NCI-H2196 (cell line): ENCODE results near the gene EGFLAM.

Experiments
- DNase-seq: peaks from one replicate; lab custom pipeline; 2025; ENCODE audit not compliant: unreplicated experiment; lab: John Stamatoyannopoulos, UW

Gene EGFLAM

GRCh38 chr5:38265546-38266179, 7.3 kb downstream of the EGFLAM start:
- peak; percentile 84 for DNase-seq

DNA sequence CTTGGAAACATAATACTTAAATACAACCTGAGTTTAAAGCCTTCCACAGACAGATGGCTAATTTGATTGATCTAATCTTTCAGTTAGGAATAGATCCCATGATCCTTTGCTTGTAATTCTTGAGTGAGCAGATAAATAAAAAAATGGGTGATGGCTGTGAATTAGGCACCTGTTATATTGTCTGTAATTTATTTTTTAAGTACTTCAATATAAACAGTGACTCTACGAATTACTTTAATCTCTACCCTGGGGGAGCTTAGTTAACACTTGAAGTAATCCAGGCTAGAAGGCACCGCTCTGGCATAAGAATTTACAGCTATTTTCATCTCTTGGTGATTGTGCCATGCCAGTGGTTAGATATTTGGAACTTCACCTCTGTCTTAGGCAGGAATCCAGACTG, 9.0 kb downstream of the EGFLAM start:
- no peak for DNase-seq

GRCh38 chr5:38273626-38274025, 15.3 kb downstream of the EGFLAM start:
- DNase-seq = no peak

DNA sequence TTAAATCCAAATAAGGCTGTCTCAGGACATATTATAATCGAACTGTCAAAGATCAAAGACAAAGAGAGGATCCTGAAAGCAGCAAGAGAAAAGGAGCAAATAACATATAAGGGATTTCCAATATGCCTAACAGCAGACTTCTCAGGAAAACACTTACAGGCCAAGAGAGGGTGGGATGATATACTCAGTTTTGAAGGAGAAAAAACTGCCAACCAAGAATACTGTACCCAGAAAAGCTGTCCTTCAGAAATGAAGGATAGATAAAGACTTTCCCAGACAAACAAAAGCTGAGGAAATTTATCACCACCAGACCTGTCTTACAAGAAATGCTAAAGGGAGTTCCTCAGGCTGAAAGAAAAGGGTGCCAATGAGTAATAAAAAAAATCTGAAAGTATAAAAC, 16.0 kb downstream of the EGFLAM start:
- no peak for DNase-seq

DNA sequence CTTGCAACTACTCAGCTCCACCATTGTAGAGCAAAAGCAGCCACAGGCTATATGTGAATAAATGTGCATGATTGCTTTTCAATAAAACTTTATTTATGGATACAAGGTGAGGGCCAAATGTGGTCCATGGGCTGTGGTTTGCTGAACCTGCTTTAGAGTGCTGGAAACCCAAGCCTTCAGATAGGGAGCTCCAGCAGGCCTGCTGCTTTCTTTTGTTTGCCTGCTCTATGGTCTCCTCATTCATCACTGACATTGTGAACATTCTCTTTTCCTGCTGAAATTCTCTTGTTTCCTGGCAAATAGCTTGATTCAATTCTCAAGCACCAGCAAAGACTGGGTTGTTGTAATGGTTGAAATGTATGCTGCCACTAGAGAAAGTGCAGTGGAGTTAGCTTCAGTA, 26.0 kb downstream of the EGFLAM start:
- no peak for DNase-seq

GRCh38 chr5:38285226-38285625, 26.9 kb downstream of the EGFLAM start:
- no peak for DNase-seq

DNA sequence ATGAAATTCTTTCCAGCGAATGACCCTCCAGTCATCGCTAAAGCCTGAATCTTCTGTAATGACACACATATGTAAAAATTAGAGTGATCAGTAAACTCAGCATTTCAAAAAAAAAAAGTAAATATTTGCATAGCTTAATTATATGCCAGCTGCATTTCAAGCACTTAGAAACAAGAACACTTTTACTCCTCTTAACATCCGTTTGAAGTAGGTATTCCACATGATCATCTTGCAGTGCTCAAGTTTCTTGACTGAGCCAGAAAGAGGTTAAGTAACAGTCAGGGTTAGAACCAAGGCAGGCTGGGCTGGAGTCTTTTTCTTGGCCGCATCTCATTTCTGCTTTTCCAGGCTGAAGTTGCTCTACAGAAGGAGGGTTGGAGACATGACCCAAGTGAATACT, 27.6 kb downstream of the EGFLAM start:
- DNase-seq = no peak

- no peak for DNase-seq
These were observed 28.8 kb downstream of the EGFLAM start for GRCh38 chr5:38287124-38287523.

GRCh38 chr5:38289457-38289856, 31.1 kb downstream of the EGFLAM start:
- DNase-seq = no peak

DNA sequence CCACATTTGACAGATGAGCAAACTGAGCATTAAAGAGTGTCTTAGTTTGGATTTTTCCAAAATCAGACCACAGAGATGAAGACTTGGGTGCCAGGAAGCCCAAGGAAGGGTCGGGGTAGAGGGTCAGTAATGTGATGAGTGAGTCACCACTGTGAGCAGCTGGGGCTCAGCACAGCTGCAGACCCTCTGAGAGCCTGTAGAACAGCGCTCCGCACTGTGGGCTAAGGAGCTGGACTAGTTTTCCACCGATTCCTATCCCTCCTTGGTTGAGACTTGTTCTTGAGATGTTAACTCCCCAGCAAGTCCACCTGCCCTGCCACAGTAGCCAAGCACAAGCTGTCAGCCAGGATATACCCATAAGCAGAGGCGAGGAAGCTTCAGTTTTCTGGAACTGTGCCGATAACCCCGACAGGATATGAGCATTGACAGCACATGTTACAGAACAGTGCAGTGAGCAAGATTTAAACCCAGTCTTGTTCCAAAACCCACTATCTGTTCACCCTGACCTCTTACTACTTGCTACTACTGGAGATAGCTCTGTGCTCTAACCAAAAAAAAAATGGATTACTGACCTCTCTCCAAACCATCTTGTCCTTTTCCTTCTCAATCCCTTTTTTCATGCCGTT, 31.8 kb downstream of the EGFLAM start:
- no peak for DNase-seq

DNA sequence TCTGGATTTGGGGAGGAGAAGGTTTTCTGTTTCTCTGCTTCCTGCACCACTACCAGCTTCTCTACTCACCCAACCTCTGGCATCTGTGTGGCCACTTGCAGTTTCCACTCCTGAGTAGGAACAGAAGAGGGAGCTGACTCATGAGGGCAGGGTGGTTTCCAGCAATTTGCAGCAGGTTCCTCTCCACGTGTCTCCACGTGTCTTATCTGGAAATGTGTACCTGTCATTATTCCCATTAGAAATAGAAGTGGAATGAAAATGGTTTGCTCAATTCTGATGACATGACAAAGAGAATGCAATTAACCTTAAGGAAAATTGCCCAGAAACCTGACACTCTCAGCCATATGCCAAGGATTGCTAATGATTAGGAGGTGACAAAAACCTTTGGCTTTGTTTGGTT, 33.0 kb downstream of the EGFLAM start:
- DNase-seq = no peak

DNA sequence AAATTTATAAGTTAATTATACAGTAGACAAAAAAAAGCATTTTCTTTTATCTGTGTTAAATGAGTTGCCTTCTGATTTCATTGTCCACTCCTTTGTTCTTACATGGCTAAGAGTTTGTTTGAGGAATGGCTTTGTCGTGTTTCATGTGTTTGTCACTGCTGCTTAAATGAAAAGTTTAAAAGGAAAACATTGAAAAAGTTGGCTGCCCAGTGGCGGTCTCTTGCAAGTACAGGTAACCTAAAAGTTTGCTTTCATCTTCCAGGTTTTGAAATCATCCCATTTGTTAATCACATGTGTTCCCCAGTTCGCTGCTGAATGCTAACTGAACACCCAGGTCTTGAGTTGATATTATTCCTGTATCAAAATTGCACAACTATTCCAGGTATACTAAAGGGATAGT, 33.9 kb downstream of the EGFLAM start:
- no peak for DNase-seq

- no peak for DNase-seq
These were observed 37.4 kb downstream of the EGFLAM start for GRCh38 chr5:38295751-38296150.

DNA sequence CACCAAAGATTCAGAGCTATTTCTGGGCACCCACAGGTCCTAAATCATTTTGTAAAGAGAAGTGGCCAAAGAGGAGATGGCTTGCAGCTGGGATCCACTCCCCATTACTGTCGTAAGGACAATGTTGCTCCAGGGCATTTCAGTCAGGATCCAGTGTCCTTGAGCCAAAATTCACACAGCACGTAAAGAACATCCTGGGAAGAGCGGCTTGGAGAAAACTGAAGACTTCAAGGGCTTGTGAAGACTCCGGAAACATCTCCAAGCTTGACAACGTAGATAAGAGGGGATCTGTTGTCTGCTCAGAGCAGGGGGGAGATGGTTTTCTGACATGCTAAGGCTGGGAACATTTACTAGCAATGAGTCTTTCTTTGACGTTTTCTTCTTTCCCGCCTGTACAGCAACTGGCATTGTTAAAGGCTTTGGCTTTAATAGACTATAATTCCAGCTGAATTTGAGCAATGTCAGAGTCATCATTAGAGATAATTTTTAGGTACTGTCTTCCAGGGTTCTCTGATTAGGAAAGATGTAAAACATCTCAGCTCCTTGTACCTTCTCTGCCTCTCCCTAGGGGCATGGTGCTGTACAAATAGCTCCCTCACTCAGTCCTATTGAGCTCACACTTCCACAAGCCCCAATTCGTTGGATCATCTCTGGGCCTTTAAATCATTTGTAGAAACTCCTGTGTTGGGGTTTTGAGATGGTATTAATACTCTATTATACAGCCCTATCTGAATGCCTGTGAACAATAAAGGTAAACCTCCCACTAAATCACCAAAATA, 39.7 kb downstream of the EGFLAM start:
- DNase-seq = no peak

- DNase-seq = no peak
These were observed 41.2 kb downstream of the EGFLAM start for GRCh38 chr5:38299585-38299984.

DNA sequence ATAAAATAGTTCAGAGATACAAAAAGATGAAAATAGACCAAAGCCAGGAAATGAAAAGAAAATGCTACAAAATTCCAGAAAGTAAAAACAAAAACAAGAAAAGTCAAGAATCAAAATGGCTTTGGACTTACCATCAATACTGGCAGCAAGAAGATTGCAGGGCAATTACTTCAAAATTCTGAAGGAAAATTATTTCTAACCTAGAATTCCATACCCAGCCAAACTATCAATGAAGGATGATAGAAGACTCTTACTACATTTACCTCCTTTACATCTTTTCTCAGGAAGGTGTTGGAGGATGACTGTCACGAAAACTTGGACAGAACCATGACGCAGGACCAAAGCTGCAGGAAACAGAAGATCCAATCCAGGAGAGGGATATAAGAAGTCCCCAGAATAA, 46.8 kb downstream of the EGFLAM start:
- no peak for DNase-seq

GRCh38 chr5:38307845-38308244, 49.5 kb downstream of the EGFLAM start:
- DNase-seq = no peak

- no peak for DNase-seq
These were observed 58.3 kb downstream of the EGFLAM start for GRCh38 chr5:38316544-38317224.

GRCh38 chr5:38317868-38318267, 59.5 kb downstream of the EGFLAM start:
- DNase-seq = no peak

- DNase-seq = no peak
These were observed 61.1 kb downstream of the EGFLAM start for GRCh38 chr5:38319491-38319890.

DNA sequence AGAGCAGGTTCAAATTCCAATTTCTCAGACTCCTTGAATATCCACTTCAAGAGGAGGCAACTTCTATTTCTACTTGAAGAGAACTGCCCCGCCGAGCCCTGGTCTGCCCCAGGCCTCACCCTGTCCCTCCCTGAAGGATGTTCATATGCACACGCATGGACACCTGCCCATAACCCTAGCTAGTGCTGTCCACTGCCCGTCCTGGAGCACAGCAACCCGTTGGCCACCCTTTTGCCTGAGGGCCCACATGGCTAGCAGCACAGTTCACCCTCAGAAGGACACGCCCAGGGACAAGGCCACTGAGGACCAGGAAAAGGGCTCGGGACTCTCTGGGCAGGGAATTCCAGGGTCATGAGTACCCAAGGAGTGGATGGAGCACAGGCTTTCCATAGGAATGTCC, 63.6 kb downstream of the EGFLAM start:
- no peak for DNase-seq
